ENCODE measurements around the gene ZNF692.

The ZNF692 gene

GRCh38 chr1:248824701-248825100, 34.2 kb downstream of the ZNF692 start:
- DNase-seq: no peak

GRCh38 chr1:248824301-248824700, 34.6 kb downstream of the ZNF692 start:
- DNase-seq: no peak

- no peak for DNase-seq
Observed at GRCh38 chr1:248823517-248824001, 35.3 kb downstream of the ZNF692 start.

GRCh38 chr1:248822148-248823032, 36.5 kb downstream of the ZNF692 start:
- DNase-seq: no peak

GRCh38 chr1:248821641-248822040, 37.2 kb downstream of the ZNF692 start:
- DNase-seq: no peak

DNA sequence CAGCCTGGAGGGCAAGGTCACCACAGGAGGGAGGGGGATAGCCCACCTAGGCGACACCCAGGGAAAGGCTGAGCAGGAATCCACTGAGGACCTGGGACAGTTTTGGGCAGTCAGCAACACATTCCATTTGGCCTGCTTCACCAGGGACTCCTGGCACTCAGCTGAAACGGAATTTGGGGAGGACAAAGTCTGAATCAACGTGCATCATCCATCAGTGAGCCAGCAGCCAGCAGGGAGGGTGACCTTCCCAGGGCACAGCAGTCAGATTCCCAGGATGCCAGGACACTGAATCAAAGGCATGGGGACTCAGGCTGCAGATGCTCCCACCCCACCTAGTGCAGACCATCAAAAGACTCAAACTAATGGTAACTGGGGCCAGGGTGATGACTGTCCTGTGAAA, 37.8 kb downstream of the ZNF692 start:
- DNase-seq: no peak

- no peak for DNase-seq
Observed at GRCh38 chr1:248820041-248820585, 38.8 kb downstream of the ZNF692 start.

DNA sequence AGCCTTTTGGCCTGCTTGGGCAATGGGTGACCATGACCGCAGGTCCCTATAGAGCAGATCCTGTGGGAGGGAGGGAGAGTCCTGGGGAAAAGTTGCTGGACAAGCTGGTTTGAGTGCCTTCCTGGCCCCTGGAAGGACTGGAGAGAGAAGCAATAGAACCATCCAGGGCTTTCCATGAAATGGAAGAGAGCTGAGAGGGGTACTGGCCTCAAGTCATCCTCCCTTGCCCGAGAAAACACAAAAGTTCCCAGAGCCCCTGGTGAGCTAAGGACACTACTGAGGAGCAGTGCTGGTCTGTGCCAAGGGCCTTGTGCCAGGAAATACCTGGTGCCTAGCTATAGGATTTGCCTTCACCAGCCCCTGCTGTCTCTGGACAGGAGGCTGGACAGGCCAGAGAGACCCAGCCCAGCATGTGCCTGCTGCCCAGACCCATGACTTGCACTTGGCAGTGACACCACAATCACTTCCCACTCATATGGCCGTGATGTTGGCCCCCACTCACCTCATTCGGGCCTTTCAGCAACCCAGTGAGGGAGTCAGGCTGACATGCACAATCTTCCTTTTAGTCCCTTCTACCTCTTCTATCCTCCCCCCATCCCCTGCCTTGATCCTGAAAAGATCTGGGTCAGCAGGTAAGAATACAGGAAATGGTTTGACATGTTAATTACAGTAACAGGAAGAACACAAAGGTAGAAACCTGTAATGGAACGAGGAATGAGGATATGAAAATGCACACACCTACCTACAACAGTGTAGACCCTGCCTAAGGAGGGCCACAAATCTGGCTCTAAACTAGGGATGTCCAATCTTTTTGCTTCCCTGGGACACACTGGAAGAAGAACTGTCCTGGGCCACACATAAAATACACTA, 40.1 kb downstream of the ZNF692 start:
- DNase-seq: no peak

DNA sequence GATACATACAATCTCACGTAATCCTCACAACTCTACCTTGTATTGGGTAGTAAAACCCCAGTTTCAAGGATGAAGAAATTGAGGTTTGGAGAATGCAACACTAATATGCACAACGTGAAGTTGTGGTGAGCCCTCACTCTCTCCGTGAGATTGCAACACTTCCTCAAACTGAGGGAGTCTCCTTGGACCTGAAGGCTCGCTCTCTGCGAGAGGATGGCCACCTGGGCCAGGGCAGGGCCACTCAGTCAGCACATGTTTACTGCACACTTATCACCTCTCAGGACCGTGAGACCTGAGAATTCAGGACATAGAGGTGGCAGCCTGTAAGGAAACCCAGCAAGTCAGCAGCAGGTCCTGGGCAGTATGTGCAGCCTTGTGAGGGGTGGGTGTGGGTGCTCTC, 41.8 kb downstream of the ZNF692 start:
- no peak for DNase-seq

DNA sequence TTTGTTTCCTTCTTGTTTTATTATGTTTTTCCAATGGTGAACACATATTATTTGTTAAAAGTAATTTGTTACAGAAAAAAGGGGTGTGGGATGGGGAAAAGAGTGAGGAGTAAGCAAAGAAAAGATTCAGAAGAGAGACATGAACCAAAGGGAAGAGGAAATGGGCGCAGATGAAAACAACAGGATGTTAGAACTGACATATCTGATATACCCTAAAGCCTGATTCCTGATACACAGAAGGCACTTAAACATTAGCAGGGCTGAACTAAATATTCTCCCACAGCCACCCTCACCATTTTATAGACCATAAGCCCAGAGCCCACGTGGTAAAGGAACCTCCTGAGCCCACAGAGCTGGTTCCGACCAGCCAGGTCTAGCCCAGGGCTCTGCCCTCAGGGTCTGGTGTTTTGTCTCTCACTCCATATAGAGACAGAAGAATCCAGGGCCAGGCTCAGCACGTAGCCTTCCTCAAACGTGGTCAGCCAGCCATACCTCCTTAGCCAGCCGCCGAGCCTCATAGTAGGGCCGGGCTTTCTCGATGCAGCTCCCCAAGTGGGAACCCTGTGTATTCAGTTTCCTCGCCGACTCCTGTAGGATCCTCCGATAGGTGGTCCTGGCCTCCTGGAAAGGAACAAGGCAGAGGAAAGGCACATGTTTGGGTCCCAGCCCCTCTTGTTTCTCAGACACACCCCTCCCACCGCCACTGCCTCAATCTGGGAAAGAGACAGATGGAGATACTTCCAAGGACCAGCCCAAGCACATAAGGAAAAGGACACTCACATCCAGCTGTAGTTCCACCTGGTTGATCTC, 42.6 kb downstream of the ZNF692 start:
- DNase-seq: no peak

DNA sequence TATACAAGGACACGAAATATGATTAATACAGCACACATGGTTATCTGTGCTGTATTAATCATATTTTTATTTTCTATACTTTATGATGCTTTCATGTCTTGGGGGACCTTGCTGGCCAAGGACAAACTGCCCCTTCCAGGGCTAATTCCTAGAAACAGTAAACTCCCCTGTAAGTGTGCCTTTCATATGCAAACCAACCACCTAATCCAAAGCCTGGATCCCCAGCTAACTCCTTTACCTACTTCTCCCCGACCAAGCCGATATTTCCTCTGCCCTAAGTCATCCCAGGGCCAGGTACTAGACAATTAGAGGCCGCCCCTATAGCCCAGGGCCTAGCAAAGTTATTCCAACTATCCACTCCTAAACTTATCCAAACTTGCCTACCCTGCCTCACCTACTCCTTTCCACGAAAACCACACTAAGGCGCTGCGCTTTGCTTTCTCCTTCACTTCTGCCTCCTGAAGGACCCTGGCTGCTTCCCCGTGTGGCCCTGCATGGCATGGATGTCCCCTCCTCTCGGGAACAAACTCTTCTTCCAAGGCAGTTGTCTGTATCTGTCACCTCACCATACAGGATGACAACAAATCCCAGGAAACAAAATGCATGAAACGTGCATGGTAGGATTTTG, 43.4 kb downstream of the ZNF692 start:
- no peak for DNase-seq

GRCh38 chr1:248814351-248814750, 44.5 kb downstream of the ZNF692 start:
- no peak for DNase-seq

GRCh38 chr1:248813546-248813945, 45.3 kb downstream of the ZNF692 start:
- DNase-seq: no peak

GRCh38 chr1:248812736-248813425, 46.0 kb downstream of the ZNF692 start:
- no peak for DNase-seq

GRCh38 chr1:248811514-248812490, 47.1 kb downstream of the ZNF692 start:
- peak; percentile 20 for DNase-seq

GRCh38 chr1:248810727-248811513, 48.0 kb downstream of the ZNF692 start:
- DNase-seq: no peak

- DNase-seq: no peak
Observed at GRCh38 chr1:248810000-248810726, 48.7 kb downstream of the ZNF692 start.

GRCh38 chr1:248808876-248809275, 50.0 kb downstream of the ZNF692 start:
- no peak for DNase-seq

Data from retina (tissue), 1 donor.